Loucy (cell line): ENCODE measurements around the gene THTPA.

ENCODE experiments used
- H2AFZ ChIP-seq: fragments of 200-600 bp; sonication (generic); 2 replicates; pipeline ENCODE4 v1.6.0; 2016; ENCODE audit warnings: antibody characterized with exemption, mild to moderate bottlenecking, low read length, moderate library complexity
- H3F3A ChIP-seq: fragments of 200-600 bp; 2 replicates; pipeline ENCODE4 v1.6.0; 2016; ENCODE audit warnings: antibody characterized with exemption, low read depth, mild to moderate bottlenecking
- H3K27me3 ChIP-seq: fragments of 200-600 bp; sonication (generic); 2 replicates; pipeline ENCODE4 v1.6.1; 2014; ENCODE audit warnings: low read length, mild to moderate bottlenecking; ENCODE audit not compliant: insufficient read depth, poor library complexity, severe bottlenecking
- H3K36me3 ChIP-seq: fragments of 200-600 bp; sonication (generic); 2 replicates; pipeline ENCODE4 v1.6.1; 2016; ENCODE audit warnings: low read length; ENCODE audit not compliant: insufficient read depth
- H3K4me1 ChIP-seq: fragments of 200-600 bp; sonication (generic); 2 replicates; pipeline ENCODE4 v1.5.1; 2014; ENCODE audit warnings: low read length, mild to moderate bottlenecking; ENCODE audit not compliant: insufficient read depth, poor library complexity, severe bottlenecking
- H3K4me2 ChIP-seq: fragments of 200-600 bp; sonication (generic); 2 replicates; pipeline ENCODE4 v1.6.0; 2014; ENCODE audit warnings: antibody characterized with exemption, low read length, low read depth, mild to moderate bottlenecking; ENCODE audit not compliant: poor library complexity, severe bottlenecking
- H3K4me3 ChIP-seq: fragments of 200-600 bp; sonication (generic); 2 replicates; pipeline ENCODE4 v1.5.1; 2014; ENCODE audit warnings: low read length, mild to moderate bottlenecking, mixed read lengths; ENCODE audit not compliant: poor library complexity, severe bottlenecking
- H3K79me2 ChIP-seq: fragments of 200-600 bp; sonication (generic); 2 replicates; pipeline ENCODE4 v1.6.1; 2014; ENCODE audit warnings: low read length; ENCODE audit not compliant: insufficient read depth
- H3K9ac ChIP-seq: fragments of 200-600 bp; sonication (generic); 2 replicates; pipeline ENCODE4 v1.6.0; 2014; ENCODE audit warnings: mild to moderate bottlenecking, low read depth, low read length, moderate library complexity; ENCODE audit not compliant: poor library complexity, severe bottlenecking
- H3K9me2 ChIP-seq: fragments of 200-600 bp; sonication (generic); replicated peaks from 2 replicates; pipeline ENCODE4 v1.6.1; 2016; ENCODE audit warnings: low read depth, low read length, mixed read lengths
- H3K9me3 ChIP-seq: fragments of 200-600 bp; sonication (generic); 2 replicates; pipeline ENCODE4 v1.6.1; 2014; ENCODE audit warnings: mild to moderate bottlenecking, antibody characterized with exemption, low read length, low read depth; ENCODE audit not compliant: insufficient read depth
- H4K20me1 ChIP-seq: fragments of 200-600 bp; sonication (generic); 2 replicates; pipeline ENCODE4 v1.6.0; 2014; ENCODE audit warnings: antibody characterized with exemption, low read length, mild to moderate bottlenecking; ENCODE audit not compliant: insufficient read depth, poor library complexity, severe bottlenecking
- CTCF ChIP-seq: fragments of 200-600 bp; sonication (generic); conservative IDR thresholded peaks from 2 replicates; pipeline ENCODE4 v1.5.1; 2014; ENCODE audit warnings: mild to moderate bottlenecking, antibody characterized with exemption, low read length
- EZH2phosphoT487 ChIP-seq: fragments of 200-600 bp; IDR thresholded peaks from 2 replicates; pipeline ENCODE4 v1.6.1; 2018; ENCODE audit warnings: antibody characterized with exemption, mild to moderate bottlenecking, moderate library complexity, borderline replicate concordance

THTPA gene

DNA sequence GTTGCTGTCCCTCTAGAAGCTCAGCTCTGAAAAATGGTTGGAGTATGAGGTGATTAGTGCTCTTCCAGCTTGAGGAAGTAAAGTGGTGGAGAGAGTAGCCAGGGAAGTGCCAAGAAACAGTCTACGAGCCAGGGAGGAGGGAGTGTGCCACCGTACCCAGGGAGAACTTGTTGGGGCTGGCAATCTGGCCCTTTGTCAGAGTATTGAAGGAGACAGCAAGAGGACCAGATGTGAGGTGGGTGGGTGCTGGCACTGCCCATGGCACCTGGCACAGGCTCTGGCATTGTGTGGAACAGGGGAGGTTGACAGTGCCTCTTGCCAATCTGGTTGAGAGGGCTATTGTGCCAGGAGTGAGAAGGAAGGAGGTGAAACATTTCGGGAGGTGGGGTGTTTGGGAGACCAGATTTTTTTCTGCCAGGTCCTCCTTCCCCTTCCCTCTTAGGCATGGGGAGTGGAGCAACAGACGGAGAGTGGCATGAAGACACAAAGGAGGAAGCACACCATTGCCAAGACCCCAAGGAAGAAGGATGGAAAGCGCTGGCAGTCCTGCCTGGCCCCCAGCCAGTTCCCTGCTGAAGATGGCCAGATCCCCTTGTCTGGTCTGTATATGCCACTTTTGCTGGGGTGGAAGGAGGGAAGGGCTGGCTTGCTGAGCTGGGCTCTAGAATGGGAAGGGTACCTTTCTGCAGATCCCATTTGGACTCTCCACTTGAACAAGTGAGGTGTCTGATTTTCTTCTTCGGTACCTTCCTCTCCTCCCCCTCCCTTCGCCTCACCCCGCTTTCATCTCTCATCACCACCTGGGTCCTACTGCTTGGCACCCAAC is 42.0 kb upstream of the THTPA start:
- TF ChIP-seq EZH2phosphoT487, result no peak
- no peaks in the 10 kb centered on the region for H3K9me2 ChIP-seq
- no peak overlapping the region for H2AFZ ChIP-seq
- no peaks in the 10 kb centered on the region for H4K20me1 ChIP-seq
- no peaks in the 10 kb centered on the region for H3K4me1 ChIP-seq
- no peak overlapping the region for H3K9ac ChIP-seq
- no peaks in the 10 kb centered on the region for H3K36me3 ChIP-seq
- no peak overlapping the region for H3K4me3 ChIP-seq
- H3K4me2 ChIP-seq, result no peak overlapping the region
- no peaks in the 10 kb centered on the region for H3F3A ChIP-seq
- H3K79me2 ChIP-seq, result no peaks in the 10 kb centered on the region
- H3K9me3 ChIP-seq, result no peaks in the 10 kb centered on the region
- no peaks in the 10 kb centered on the region for H3K27me3 ChIP-seq

- H3K9me3 ChIP-seq, result no peaks in the 10 kb centered on the region
- no peaks in the 10 kb centered on the region for H4K20me1 ChIP-seq
- no peak overlapping the region for H2AFZ ChIP-seq
- no peak overlapping the region for H3K4me2 ChIP-seq
- no peaks in the 10 kb centered on the region for H3K27me3 ChIP-seq
- no peak overlapping the region for H3K9ac ChIP-seq
- H3K4me3 ChIP-seq, result no peak overlapping the region
- H3K79me2 ChIP-seq, result no peaks in the 10 kb centered on the region
- TF ChIP-seq CTCF (no peak), EZH2phosphoT487 (no peak)
- H3K36me3 ChIP-seq, result no peaks in the 10 kb centered on the region
- H3K9me2 ChIP-seq, result no peaks in the 10 kb centered on the region
- no peaks in the 10 kb centered on the region for H3K4me1 ChIP-seq
- no peaks in the 10 kb centered on the region for H3F3A ChIP-seq
Measured at GRCh38 chr14:23514644-23514957, 41.5 kb upstream of the THTPA start.

DNA sequence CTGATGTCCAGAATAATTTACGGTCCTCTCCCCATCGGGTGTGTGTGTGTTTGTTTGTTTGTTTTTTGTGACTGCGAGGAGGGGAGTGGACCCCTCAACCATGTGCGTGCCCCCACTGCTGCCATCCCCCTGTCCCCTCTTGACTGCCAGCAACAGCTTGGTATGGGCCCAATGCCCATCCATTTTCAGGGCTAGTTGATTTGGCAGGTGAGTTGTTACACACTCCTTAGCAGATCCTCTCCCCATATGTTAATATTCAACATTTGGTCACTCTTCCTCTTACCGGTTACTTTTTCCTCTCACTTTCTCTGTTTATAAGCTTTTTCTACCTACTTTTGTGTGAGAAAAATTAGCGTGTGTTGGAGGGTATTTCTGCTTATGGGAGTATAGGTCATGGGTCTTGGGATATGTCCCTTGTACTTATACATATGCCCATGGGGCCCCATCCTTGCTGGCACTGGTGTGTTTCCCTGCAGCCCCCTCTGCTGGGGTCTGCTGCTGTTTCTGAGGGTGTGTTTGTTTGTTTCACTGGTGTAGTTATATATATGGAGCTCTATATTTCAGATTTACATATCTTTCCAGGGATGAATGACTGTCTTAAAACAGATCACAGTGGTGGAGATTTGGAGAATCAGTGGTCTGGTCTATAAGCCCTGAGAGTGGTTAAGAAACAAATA is 38.3 kb upstream of the THTPA start:
- Histone ChIP-seq H3K4me3 (no peak overlapping the region), H3F3A (no peaks in the 10 kb centered on the region), H3K27me3 (no peaks in the 10 kb centered on the region), H3K36me3 (no peaks in the 10 kb centered on the region), H3K9me2 (no peaks in the 10 kb centered on the region), H3K4me2 (no peak overlapping the region), H3K9me3 (no peaks in the 10 kb centered on the region), H3K79me2 (no peaks in the 10 kb centered on the region), H3K4me1 (no peaks in the 10 kb centered on the region), H4K20me1 (no peaks in the 10 kb centered on the region), H3K9ac (no peak overlapping the region), H2AFZ (no peak overlapping the region)
- no peak for TF ChIP-seq CTCF
- no peak for TF ChIP-seq EZH2phosphoT487
